HG03135 (cell line): Measurements from ENCODE around the gene USH2A.
"Not testable (repeated sequence)": the region's sequence is repeated elsewhere in the genome, so short reads cannot be mapped to it uniquely, and the experiment has no call there.

Experiments
- ATAC-seq: cut with Tn5 transposase; IDR thresholded peaks from one replicate; pipeline ENCODE4 v1.9.1; 2021; ENCODE audit warnings: mild to moderate bottlenecking, moderate library complexity; ENCODE audit not compliant: unreplicated experiment

The USH2A gene

GRCh38 chr1:216145451-216146018, 277.7 kb downstream of the USH2A start:
- ATAC-seq = not testable (repeated sequence)

DNA sequence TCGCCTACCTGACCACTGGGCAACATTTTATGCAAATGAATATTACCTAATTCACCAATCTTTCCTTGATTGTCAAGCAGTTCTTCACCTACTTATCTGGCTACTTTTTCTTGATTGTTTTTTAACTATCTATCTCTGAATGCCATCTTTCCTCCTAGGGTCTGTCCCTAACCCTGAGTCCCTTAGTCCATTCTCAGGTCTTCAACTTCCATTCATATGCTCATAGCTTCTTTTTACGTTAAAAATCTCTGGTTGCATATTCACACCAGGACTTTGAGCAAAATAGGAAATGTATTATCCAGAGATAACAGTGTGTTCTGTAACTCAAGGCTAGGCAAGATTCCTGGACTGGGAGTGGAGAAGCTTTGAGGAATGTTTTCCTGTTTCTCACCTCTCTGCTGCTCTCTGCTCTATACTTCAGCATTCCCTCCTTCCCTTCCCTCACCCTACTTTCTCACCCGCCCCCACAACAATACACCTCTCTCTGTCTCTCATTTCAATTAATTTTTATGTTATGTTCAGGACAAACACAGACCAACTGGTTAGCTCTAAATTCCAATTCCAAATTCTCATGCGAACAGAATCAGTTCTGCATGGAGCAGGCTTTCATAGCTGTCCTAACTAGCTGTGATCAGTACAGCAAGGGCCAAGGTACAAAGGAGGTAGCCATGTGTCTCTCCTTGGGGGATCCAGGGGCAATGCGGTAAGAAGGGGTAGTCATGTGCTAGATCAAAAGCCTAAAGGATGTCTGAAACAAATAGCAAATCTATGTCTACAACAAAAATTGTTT, 278.4 kb downstream of the USH2A start:
- ATAC-seq = no peak

DNA sequence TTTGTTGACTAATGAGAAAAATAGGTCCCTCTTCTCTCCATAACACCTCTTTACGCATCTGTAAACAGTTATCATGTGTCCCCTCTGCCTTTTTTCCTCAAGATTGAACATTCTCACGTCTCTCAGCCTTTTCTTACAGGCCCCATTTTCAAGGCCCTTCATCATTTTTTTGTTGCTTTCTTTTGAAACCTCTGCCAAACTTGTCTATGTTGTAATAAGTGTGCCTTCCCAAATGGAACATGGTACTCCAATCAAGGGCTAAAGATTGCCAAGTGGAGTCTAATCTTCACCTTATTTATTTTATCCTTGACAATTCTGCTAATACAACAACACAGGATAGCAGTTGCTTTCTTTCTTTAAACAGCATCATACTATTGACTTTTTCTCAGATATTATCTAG, 280.3 kb downstream of the USH2A start:
- no peak for ATAC-seq

GRCh38 chr1:216140730-216141524, 282.3 kb downstream of the USH2A start:
- ATAC-seq = no peak

DNA sequence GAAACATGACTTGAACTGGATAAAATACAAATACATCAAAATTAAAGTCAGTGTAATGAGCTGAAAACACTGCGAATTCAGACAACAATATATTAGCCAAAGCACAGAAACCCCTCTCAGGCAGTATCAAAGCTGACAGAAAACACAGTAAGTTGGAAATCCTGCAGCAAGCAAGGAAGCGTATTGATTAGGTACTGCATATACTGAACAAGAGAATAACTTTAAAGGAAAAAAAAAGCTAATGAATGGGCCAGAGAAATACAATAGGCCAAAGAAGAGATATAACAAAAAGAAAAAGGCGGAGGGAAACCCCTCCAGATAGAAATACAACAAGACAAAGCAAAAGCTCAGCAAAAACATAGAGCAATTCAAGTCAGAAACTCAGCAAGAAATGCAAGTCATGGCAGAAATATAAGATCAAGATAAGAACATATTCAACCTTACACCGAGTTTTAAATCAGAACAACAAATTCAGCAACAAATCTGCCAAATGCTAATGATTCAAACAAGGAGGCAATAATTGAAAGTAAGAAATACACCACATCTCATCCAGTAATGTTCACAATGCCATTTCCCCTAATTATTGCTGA, 299.0 kb downstream of the USH2A start:
- no peak for ATAC-seq

DNA sequence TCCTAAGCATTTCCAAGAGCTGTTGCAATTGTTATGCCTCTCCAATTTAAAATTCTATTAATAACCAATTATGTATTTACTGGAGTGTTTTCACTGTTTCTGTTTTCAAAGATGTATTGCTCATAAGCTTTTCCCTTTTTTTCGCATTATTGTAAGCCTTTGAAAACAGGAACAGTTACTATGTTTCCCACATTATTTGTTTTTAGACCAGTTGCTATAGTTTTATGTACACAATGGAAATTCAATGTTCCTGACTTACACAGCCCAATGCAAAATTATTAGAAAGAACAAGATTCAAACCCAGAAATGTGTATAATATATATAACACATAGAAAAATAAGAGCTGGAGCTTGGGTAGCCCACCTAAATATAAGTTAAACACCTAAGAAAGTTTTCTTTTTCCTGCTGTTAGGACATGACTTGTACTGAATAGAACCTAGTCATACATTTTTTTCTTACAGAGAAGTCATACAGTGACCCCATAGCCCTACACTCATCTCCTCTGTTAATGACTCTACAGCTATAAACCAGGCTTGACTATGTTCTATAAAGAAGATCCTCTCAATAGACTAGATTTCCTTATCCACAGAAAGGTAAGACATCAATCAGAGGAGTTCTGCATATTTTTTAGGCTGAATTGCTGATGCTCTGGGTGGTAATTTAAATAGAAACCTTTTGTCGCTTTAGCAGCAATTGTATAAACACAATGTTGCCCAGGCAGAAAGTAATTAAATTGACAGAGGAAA, 299.6 kb downstream of the USH2A start:
- ATAC-seq = no peak

DNA sequence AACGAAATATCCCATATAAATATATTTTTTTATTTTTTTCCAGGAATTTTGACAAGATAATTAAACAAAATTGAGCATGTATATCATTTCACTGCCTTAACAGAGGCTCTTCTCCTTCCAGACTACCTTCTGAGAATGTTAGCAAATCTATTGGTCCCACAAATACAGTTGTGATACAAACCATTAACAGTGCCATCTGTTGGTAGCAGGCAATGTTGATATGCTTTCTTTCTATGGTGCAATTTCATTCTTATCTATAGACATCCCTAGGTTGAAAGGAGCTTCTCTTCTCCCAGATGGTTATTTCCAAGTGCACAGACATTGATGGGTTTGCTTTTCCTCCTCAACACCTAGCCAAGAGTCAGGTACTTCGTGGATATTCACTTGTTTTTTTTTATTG, 303.6 kb downstream of the USH2A start:
- ATAC-seq = no peak

GRCh38 chr1:216114180-216114579, 309.1 kb downstream of the USH2A start:
- no peak for ATAC-seq

DNA sequence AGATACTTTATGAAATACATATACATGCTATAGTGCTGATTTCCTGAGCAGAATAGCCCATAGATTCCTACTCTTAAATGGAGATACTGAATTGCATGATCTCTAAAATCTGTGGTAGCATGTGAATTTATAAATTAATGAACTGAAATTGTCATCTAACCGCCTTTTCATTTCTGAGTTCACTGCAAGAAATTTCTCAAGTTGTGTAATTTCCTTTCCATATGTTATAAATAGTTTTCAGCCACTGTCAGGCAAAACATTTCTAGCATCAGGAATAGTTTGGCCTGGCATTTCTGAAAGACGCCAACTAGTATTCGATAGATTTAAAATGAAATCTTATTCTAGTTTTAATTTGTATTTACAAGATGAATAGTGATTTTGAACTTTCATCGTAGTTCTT, 310.1 kb downstream of the USH2A start:
- ATAC-seq = no peak

- ATAC-seq = no peak
Observed at GRCh38 chr1:216111842-216112241, 311.4 kb downstream of the USH2A start.

DNA sequence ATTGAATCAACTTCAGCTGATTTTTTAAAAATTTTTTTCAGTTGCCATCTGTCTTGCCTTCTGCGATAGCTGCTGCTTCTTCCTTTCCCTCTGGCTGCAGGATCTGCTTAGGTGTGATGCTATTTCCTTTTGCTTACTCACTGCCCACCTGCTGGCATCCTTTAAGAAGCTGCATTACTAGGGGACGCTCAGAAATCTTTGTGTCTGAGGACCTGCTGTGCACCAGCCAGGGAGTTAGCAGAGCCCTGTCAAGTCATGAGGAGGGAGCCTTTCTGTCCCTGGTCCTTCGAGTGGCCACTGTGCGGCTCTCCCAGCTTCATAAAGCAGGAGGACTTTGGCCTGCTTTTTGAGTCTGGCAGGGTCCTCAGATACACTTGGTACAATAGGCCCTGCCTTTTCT, 327.8 kb downstream of the USH2A start:
- no peak for ATAC-seq

DNA sequence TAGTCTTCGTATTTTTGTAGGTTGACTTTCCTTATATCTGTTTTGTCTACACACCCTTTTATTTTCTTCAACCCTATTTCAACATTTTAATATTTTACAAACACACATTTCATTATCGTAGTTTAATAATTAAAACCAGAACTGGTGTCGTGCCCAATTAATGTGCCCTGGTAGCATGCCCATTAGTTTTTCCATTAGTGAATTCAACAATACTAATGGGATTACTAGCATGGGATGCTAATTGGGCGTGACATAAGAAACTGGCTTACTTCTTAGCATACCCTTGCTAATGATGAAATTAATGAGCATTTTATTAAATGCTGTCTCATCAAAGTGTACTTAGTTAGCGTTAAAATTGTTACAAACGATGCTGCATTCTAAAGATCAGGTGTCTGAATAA, 332.7 kb downstream of the USH2A start:
- ATAC-seq = no peak

DNA sequence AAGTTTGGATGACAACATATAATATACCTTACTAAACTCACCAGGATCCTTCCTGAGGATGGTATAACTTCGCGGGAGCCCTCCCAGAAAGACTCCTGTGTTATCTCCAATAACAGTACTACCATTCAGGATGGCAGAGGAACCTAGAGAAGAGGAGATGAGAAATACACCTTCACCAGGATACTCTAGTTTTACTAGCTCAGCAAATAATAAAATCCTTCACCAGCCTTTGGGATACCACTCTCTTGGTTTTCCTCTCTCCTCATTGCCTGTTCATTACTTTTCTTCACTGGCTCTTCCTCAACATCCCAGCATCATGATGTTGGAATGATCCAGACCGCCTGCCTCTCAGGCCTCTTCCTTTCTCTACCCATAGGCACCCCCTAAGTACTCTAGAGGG, 336.6 kb downstream of the USH2A start:
- ATAC-seq = no peak

DNA sequence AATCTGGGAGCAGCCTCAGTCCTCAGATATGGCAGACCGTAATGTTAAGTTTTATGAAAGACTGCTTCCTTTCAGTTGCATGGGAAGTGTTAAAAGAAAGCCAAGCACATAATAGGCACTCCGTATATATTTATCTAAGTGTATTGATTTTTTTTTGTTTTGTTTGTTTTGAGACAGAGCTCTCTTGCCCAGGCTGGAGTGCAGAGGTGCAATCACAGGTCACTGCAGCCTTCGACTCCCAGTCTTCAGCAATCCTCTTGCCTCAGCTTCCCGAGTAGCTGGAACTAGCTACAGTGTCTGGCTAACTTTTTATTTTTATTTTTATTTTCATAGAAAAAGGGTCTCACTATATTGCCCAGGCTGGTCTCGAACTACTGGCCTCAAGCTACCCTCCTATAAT, 341.8 kb downstream of the USH2A start:
- no peak for ATAC-seq

GRCh38 chr1:216076751-216077150, 346.5 kb downstream of the USH2A start:
- ATAC-seq = no peak

DNA sequence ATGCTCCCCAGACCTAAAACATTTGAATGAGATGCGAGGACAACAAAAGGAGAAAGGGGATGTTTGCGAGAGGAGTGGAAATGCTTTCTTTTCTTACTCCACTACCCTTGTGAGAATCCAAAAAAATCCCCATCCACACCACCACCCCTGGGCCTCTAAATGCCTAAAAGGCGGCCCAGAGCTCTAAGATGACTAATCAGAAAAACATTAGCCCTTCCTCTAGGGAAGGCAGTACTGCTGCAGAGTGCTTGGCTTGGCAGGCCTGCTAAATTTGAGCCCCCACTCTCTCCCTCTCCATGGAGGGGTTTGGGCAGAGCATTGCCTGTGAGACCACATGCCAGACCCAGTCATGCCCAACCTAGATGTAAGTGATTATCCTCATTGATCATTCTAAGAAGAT, 347.9 kb downstream of the USH2A start:
- no peak for ATAC-seq

DNA sequence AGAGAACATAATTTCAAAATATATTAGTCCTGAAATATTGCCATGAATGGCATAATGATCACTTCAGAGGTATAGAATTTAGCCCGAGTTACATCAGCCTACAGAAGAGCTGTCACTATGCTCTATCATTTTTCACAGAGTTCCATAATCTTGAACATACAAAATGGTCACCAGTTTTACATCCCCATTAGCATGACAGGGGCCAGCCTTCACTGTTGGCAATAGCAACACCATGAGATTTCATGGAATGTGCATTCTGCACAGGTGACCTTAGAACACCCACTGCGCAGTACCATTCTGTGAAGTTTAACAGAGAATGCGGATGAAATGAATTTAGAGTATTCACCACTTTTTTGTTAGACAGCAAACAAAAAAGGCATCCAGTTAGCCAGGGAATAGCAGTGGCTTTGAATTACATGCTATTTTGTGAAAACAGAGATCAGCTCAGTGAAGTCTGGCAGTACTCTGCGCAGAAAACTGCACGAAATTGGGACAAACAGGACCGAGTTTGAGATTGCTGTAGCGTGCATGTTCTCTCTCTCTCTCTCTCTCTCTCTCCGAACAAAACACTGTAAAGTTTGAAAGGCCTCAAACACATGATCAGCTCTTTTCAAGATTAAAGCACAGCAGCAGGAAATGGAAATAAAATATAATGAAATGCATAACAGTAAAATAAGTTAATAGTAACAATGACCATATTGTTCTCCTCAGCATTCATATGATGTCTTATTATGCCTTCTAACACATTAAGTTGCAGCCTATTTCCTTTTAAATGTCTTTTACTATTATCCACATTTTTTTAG, 349.3 kb downstream of the USH2A start:
- ATAC-seq = no peak

GRCh38 chr1:216071262-216071661, 352.0 kb downstream of the USH2A start:
- ATAC-seq = no peak

DNA sequence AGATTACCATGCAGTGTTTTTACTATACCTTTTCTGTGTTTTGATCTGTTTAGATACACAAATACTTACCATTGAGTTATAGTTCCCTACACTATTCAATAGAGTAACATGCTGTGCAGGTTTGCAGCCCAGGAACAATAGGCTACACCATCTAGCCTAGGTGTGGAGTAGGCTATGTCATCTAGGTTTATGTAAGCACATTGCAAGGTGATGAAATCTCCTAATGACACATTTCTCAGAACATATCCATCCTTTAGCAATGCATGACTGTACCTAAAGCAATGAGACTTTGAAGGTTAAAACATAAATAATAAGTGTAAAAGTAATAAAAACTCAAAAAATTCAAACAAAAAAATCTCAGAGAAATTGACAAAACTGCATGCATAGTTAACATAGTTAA, 358.6 kb downstream of the USH2A start:
- ATAC-seq = no peak

GRCh38 chr1:216057947-216058346, 365.3 kb downstream of the USH2A start:
- ATAC-seq = no peak
